IPS-NIHi11 (cell line): Measurements from ENCODE around the gene KLHL30.

Experiments
- DNase-seq: peaks from one replicate; pipeline ENCODE4 v3.0.0; 2012; ENCODE audit warnings: mixed read lengths, low spot score

The KLHL30 gene

DNA sequence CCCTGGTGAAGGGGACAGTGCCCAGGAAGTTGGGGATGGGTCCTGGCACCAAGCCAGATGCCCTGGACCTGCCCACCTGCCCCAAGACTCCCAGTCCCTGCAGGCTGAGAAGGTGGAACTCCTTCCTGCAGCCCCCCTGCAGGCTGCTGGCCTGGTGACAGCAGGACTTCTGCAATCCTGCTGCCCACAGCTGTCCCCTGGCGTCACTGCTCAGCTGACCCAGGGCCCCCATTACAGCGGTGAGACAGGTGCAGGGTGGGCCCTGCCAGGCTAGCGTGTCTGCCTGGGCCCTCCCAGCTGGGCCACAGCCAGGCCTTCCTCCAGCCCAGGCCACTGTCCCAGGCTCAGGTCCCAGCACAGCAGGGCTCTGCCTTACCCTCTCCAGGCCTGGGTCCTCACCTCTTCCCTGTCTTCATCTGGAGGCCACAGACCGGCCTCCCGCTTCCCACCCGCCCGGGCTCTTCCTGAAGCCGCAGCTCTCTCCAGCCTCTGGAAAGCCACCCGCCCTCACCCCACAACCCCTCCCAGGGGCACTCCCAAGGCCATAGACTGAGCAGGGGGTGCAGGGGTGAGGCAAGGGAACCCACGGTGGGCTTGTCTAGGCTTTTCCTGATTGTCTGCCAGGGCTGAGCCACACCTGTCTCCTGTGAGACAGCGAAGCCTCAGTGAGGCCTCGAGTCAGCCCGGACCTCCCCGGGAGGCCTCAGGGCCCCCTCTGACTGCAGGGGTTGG lies 11.5 kb downstream of the KLHL30 start:
- DNase-seq: no peak

DNA sequence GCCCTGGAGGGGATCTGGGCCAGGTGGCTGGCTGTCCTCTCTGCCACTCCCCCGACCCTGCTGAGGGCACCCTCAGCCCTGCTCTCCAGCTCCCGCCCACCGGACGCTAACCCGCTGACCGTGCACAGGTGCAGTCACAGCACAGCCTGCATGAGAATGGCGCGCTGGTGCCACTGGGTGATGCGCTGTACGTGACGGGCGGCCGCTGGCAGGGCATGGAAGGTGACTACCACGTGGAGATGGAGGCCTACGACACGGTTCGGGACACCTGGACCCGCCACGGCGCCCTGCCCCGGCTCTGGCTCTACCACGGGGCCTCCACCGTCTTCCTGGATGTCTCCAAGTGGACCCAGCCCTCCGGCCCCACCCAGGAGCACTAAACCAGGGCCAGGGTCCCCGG lies 12.2 kb downstream of the KLHL30 start:
- DNase-seq: no peak

DNA sequence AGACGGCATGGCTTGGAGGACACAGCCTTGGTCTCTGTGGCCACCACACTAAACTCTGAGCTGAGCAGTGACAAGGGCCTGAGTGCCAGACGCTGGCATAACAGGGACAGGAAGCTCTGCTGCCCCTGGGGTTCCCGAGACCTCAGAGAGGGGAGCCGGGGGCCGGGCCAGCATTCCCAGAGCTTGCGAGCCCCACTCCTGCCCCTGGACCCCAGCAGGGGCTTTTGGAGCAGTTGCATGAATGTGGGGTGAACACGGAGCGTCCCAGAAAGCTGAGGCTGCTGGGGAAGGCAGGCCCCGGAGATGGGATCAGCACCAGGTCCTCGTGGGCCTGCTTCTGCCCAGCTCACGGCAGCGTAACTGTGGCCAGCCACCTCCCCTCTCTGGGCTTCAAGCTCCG lies 12.7 kb downstream of the KLHL30 start:
- no peak for DNase-seq

DNA sequence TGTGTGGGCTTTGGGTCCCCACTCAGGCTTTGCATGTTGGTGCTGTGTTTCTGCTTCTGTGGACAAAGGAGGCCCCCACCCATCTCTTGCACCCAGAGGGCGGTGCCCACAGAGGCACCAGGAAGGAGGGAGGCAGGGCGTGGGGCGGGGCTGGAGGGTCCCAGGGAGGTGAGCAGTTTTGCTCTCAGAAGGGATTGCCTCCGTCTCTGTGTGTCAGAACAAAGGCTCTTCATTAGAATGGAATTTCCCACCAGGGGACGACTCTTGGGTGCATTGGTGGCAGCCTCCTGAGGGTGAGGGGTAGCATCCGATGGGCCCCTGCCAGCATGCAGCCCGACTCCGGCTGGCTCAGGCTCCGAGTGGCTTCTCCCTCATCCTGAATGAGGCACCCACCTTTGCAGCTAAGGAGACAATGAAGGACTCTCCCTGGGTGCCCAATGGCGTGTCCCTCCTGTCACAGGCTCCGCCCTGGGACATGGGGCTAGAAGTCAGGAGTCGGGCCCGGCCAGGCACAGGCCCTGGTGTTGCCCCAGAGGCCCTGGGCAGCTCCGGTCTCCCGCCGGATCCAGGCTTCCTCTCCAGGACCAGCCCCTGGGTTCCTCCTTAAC lies 13.3 kb downstream of the KLHL30 start:
- DNase-seq: peak; percentile 52

DNA sequence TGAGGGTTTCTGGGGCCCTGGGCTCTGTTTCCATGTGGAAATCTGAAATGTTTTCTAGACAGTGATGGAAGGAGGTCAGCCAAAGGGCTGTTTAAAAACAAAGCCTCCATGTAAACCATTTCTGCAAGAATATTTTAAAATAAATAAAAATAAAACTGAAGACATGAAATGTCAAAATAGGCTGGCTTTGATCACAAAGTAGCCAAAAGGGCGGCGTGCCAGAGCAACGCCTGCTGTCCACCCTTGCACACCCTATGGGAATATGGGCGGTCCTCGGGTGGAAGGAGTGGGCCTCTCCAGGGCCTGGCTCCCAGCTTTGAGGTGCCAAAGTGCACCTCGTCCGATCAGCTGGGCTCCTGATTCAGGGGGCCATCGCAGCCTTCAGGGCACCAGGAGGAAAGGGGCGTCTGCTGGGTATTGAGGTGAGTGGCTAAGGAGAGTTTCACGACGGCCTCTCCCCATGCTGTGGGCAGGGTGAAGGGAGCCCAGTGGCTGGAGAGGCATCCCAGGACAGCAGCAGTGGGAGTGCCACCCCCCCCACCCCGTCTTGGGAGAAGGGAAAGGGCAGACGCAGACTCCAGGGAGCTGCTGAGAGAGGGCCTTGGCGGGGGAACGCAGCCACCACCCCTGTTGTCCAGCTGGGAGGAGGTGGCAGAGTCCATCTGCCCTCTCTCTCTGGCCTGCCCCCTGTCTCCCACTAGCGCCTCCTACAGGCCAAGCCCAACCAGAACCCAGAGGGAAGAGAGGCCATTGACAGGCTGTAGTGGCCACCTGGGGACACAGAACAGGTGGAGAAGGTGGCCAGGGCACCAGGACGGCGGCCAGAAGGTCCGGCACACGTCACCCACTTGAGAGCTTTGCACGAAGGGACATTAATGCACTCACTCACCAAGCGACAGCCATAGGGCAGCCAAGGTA lies 14.6 kb downstream of the KLHL30 start:
- peak; percentile 46 for DNase-seq

DNA sequence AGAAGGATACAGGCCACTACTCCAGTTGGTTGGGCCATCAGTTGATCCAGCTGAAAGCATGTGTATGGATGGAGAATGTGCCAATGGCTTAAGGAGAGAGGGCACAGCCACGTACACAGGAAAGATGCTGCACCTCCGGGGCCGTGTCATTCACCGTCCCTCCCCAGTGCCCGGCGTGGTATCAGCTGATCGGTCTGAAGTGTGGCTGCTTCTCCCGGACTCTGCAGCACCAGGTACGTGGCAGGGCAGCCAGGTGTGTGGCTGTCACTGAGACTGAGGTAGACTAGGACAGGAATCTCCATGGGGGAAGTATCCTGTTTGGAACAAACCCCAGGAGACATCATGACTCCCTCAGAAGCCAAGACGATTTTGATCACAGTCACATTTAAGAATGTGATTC lies 16.1 kb downstream of the KLHL30 start:
- DNase-seq: no peak

DNA sequence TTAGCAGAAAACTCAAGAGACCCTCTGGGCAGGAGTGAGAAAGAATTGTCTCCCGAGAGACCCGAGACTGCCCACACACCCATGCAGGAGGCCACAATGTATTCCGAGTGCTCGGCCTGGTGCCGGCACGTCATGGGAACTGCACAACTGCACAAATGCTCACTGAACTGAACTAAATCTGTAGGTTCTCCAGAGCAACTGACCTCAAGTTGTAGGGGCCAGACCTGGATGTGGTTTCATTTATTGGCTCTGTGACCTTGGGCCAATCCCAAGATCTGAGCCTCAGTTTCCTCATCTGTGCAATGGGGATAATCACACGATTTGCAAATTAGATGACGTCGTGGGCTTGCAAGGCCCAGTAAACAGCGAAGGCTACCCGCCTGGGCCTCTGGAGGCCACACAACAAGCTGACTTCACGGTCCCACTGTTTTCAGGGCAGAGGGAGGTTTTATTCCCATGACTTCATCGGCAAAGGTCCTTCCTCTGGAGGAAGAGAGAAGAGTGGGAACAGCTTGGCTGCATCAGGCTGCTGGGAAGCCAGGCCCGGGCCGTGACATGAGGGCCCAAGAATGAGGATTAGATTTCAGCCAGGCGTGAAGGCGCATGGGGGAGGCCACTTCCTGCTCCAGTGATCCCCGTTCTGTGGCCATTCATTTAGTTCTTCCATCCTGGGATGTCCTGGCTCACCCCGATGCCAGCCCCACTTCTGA lies 16.7 kb downstream of the KLHL30 start:
- DNase-seq: peak; percentile 49

DNA sequence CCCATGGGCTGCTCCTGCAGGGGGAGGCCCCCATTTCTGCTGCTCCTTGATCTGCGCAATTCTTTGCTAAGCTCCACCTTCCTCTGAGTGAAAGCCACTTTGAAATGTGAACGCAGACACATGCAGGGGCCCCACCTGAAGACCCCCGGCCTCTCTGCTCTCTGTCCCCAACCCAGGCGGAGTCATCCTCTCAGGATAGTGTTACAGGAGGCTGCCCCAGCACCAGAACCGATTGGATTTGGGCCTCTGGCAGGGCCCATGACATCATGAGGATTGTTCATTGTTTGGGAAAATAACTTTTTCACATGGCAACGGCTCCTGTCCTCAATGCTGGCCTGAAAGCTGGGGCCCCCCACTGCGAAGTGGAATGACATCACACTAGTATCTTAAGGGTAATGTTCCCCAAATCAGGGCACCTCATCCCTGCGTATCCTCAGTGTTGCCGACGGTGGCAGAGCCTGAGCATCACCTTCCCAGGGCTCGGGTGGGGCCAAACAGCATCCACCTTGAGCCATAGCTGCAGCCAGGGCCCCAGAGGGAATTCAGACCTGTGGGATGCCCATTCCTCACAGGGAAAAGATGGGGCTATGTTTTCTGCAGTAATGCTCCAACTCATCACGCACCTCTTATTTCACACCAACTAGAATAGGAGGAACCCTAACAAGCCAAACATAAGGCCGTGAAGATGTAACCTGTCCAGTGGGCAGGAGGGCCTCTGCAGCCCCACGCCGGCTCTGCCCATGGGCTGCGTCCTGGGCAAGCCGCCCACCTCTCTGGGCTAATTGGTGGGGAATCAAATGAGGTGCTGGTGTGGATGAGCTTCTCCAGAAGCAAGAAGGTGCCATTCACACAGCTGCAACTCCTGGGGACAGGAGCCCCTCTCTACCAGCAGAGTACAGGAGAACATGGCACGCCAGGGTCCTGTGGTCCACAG lies 17.6 kb downstream of the KLHL30 start:
- DNase-seq: no peak

DNA sequence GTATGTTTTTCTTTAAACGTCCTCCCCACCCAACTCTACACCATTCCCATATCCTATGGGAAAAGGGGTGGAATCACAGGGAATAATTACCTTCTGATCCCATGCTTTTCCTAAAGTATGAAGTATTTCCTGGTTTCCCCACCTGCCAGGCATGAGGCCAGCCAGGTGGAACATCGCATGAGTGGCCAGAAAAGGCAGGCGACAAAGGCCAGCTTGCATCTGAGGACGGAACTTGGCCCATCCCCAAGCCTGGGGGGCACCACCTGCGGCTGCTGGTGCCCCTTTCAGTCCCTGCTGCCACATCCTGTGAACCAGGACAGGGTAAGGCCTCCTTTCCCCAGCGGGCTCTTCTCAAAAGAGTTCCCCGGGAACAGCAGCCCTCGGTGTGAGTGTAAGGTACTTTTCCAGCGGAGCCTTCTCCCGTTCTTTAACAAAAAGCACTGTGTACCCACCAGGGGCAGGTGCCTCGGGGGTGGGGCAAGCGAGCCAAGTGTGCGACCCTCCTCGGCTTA lies 19.1 kb downstream of the KLHL30 start:
- no peak for DNase-seq

DNA sequence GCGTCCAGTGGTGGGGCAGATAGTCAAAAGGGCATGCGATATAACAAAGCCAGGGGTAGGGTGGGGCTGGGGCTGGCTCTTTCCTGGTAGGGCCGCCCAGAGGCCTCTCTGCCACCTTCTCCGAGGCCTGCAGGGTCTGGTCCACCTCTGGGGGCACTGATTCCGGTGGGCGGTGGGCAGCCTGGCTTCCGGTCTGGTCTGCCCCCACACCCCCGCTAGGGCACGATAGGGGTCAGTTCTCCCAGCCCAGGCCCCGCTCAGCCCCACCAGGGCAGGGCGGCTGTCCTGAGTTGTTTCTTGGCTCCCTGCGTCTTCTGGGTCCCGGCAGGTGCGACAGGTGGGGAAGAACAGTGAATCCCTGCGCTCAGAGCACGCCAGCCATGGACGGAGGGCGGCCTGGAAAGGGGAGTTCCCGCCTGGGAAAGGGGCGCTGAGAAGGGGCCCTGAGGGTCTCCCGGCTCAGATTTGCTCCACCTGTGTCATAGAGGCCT lies 19.6 kb downstream of the KLHL30 start:
- DNase-seq: no peak

DNA sequence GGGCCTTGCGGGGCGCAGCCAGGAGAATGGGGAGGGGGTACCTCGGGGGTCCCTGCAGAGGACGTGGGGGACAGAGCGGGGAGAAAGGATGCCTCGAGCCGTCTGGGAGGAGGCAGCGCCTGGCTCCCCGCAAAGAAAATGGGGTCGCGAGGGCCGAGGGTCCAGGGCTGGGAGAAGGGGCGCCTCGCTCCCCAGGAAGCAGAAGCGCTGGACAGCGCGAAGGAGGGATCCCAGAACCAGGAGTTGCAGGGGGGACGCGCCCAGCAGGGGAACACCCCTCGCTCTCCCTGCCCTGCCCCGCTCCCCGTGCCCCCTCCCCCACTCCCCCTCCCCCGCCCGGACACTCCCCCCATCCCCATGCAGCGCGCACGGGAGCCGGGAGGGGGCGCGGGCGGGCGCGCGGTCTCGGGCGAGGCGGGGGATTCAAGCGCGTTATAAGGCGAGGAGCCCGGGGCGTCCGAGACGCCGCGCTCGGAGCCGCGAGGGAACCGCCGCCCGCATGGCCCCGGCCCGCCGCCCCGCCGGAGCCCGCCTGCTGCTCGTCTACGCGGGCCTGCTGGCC lies 20.1 kb downstream of the KLHL30 start, which contains the start of gene ERFE:
Gene ERFE, plus strand, starts transcription at position 462 of the 562 bp plus-strand sequence. Its CDS starts 38 bp downstream, at position 500.
- DNase-seq: peak; percentile 91

DNA sequence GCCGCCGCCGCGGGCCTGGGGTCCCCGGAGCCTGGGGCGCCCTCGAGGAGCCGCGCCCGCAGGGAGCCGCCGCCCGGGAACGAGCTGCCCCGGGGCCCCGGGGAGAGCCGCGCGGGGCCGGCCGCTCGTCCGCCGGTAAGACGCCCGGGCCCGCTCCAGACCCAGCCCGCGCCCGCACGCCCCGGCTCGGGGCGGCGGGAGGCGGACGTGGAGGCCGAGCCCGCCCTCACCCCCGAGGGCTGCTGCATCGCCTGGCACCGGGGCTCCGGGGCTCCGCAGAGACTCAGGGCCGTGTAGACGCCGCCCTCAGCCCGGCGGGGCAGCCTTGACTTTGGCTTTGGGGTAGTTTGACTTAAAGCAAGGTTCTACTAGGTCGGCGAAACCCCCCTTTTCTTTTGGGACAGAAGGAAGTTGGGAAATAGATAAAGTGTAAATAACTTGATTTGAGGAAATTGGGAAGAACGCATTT lies 20.6 kb downstream of the KLHL30 start:
- peak; percentile 68 for DNase-seq

DNA sequence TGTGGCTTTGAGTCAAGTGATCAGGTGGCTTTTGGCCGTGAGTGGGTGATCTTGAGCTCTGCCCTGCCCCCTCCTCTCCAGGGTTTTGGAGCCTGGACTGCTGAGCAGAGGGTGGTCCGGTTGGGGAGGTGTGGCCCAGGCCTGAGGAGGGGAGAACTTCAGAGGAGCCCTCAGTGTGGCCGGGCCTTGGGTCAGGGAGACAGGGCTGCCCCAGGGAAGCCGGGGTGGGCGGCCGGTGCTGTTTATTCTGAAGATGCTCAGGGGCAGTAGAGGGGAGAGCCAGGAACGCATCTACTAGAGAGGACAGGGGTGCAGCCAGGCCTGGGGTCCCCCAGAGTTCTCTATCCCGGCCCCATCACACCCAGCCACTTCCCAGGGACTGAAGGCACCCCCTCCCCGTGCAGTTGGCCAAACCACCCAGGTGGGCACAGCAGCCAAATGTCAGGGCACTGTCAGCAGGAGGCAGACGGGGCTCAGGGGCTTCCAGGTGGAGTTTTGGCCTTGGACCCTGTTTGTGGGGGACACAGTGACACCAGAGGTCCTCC lies 21.3 kb downstream of the KLHL30 start:
- DNase-seq: no peak

DNA sequence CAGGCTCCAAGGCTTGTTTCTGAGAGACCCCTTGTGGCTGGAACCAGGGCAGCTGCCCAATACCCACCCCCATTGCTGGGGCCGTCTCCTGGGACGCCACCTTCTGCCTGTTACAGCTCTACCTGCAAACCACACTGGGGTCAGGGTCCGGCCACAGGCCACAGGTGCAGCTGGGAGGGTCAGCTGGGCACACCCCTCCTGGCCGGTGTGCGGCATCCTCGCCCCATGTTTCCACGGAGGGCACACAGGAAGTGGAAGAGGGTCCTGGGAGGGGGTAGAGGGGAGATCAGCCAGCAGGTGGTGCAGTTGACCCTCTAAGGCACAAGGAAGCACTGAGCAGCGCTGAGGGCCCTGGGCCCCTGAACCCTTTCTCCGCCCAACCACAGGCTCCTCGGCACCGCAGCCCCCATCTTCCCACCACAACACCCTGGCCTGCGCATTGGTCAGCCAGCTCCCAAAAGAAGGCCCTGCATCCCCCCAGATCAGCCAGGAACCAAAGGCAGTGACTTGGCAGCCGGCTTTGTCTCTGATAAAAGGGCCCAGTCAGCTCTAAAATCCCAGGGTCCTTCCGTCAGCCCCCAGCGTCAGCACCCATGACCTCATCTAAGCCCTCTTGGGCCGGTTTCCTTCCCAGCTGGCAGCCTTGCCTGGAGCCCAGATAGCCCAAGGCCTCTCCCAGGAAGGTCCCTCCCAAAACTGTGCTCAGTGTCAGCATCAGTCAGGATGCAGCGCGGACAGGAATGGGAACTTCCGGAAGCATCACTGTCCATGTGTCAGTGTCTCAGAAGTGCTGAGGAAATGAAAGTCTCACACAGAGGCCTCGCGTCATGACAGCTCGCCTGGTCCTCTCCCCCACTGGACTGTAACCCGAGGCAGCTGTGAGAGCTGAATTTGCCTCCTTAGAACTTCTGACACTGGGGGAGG lies 22.0 kb downstream of the KLHL30 start:
- peak; percentile 55 for DNase-seq

DNA sequence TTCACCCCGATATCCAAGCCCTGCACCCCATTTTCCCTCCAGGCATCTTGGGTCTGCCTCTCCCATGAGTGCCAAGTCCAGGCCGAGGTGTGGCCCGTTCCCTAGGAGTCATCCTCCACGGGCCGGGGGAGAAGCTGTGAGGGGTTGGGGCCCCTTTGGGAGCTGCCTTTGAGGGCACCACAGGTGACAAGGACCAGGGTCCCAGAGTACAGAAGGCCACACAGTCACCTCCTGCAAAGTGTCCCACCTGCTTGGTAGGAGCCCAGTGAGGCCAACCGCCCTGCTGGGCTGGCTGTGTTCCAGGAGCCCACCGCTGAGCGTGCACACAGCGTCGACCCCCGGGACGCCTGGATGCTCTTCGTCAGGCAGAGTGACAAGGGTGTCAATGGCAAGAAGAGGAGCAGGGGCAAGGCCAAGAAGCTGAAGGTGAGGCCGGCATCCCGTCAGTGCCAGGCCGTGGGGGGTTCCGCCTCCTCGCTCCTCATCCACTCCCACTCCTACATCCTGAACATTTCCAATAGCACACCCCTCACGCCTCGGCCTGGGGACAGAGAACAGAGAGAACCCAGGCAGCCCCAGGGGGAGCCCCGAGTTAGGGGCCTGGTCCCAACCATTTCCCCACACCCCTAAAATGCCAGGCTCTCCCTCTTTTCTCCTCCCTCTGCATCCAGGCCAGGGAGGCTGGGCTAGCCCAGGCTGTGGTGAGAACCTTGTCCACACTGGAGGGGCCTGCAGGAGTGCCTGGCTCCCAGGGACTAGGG lies 23.0 kb downstream of the KLHL30 start:
- no peak for DNase-seq

DNA sequence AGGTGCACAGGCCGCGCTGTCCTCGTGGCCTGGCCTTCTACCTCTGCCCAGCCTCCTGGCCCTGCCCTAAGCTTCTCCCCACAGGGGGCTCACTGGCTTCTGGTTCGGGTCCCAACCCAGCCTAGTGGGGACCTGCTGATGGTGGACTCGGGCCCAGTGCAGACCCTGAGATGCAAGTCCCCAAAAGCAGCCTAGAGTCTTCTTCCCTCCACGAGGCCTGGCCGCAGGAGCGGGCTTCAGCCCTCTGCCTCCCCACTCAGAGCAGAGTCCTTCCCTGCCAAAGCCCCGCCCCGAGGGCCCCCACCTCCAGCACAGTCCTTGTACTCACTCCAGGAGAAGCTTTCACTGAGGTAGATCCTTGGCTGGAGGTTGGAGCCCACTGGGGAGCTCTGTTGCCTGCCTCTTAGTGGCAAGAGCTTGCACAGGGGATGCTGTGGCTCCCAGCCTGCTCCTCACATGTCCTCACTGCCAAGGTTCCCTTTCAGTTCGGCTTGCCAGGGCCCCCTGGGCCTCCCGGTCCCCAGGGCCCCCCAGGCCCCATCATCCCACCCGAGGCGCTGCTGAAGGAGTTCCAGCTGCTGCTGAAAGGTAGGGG lies 23.9 kb downstream of the KLHL30 start:
- no peak for DNase-seq

DNA sequence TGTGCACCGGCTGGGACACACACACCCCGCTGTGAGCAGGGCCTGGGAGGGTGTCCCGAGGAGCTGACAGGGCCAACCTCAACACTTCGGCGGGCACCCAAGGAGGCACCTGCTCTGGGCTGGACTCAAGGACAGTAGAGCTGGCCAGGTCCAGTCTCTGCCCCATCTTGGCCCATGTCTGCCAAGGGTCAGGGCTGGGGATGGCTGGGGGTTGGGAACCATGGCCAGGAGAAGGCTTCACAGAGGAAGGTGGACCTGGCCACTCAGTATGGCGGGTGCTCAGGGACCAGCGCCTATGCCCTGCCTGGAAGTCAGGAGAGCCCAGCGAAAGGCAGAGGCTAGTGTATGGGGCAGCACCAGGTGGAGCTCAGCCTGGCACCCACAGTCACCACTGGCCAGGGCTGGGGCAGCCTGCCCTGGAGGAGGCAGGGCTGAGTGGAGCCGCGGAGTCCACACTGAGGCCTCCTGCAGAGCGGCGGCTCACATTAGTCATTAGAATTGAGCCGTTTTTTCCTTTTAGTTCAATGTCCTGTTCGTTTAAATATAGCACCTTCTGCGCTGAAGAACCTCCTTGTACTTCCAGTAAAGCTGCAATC lies 24.5 kb downstream of the KLHL30 start:
- no peak for DNase-seq
